GM19099 (cell line): Measurements from ENCODE around the gene BANP.

ENCODE experiments used
- POLR2A ChIP-seq: IDR thresholded peaks from 3 replicates; pipeline ENCODE4 v1.6.1; 2011; ENCODE audit warnings: low read depth; ENCODE audit not compliant: insufficient read length; ENCODE audit errors: extremely low read depth

The BANP gene

GRCh38 chr16:88060524-88061219, 109.4 kb downstream of the BANP start:
- no peak for TF ChIP-seq POLR2A

GRCh38 chr16:88061346-88062110, 110.3 kb downstream of the BANP start:
- TF ChIP-seq POLR2A, result no peak

DNA sequence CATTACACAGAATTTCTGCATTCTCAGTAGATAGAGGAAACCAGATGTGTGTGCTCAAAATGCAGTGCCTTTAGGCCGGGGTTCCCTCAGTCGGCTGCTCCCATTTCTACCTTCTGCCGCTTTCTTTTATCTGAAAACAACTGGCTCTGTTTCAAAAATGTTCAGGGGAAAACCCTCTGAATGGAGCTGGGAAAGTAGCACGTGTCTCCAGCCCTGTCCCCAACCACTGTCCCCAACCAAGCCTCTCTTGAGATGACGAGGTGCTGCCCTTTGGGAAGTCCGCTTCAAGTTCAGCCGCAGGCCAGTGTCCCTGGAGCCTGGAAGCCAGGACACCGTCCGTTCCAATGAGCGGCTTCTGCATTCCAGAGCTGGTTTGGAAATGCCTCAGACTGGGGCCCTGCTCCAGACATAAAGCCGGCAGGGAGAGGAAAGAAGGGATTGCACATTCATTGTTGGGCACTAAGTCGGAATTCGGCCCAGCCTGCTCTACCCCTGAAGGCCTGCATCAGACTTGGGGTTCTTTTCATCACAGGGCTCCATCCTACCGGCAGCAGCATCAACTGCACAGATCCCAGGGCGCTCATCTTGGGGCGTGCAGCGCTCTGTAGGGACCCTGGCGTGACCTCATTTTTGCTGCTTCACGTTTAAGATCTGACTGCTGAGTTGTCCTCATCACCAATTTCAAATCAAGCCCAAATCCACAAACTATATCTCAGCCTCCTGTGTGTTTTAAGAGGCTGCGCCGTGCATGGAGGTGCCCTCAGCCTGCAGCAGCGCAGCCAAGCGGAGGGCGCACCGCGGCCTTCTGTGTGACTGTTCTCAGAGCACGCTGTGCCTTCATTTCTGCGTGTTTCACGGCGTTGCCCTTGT, 111.3 kb downstream of the BANP start:
- no peak for TF ChIP-seq POLR2A

DNA sequence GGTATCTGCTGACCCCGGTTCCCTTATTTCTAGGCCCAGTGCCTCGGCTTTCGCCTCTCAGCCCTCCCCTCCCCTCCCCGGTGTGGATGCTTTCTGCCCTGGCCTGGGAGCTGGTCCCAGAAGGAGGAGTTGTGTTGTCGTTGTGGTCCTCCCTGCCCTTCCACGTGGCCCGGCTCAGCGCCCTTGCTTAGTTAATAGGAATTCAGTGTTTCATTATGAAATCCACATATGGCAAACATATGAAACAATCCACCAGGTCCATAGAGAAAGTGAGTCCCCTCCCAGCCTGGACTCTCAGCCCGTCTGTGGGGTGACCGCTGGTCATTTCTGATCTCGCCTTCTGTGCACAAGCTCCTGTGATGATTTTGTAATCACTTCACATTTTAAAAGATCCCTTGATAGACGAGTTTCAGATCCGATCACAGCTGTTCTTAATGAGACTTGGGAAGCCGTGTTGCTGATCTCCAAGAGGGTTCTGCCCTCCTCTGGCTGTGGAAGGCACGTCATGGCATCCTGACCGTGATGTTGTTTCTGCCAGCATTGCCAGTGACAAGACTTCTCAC, 112.1 kb downstream of the BANP start:
- TF ChIP-seq POLR2A, result no peak

DNA sequence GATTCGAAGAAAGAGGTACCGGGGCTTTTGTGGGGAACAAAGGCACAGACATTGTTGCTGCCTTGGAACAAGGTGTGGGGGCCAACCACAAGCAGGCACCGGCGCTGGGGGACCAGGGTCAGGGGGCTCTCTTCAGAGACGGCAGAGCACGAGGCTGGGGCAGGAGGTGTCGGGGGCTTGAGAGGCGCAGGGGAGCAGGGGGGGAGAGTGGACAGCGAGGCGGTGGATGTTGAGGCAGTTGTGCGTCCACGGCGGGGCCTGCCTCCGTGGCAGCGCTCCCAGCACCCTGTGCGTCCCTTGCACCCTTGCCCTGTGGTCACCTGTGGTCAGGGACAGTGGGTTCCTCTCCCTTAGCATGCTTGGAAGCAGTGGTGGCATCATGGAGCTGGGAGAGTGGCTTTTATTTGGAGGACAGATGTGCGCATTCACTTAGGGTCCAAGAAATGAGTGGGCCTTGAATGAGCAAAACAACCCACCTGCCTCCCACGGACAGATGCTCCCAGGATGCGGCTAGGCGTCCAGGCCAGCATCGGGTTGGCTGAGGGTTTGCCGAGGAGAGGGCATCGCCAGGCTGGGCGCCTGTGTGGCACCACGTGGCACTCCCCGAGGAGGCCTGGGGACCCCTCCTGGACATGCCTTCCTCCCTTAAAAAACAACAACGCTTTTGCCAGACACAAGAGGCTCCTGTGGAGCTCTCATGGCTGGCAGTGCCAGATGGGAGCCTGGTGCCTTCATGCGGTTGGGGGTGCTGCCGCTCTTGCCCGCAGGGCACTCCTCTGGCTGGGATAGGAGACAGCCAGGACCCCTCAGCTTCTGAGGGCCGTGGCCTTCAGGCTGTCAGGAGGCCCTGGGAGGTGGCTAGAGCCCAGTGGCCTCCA, 113.0 kb downstream of the BANP start:
- TF ChIP-seq POLR2A, result no peak

DNA sequence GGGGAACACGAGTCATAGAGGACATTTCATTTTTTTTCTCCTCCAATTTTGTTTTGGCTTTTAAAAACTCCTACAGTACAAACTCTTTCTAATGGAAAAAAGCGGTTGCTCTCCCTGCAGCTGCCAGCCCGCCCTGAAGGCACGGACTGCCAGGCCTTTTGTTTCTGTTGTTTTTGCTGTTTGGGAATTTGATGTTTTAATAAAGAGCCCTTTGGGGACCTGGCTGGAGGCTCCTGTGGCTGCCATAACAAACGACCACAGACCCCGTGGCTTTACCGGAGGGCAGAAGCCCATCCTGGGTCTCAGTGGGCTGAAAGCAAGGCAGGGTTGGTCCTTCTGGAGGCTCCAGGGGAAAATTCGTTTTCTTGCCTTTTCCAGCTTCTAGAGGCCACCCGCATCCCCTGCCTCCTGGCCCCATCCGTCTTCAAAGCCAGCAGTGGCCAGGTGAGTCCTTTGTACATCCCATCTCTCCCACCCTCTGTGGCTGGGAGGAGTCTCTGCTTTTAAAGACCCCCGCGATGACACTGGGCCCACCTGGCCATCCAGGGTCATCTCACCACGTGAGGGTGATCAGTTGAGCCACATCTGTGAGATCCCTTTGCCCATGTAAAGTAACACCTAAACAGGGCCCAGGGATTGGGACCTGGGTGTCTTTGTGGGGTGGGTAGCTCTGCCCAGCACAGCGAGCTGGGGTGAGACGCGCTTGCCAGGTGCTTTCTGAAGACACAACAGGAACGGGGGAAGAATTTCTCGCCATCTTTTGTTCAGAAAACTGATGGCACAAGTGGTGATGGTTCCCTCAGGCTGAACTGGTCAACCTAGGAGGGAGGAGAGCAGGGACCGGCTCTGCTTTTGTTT, 113.9 kb downstream of the BANP start:
- no peak for TF ChIP-seq POLR2A

GRCh38 chr16:88065747-88066142, 114.5 kb downstream of the BANP start:
- no peak for TF ChIP-seq POLR2A

DNA sequence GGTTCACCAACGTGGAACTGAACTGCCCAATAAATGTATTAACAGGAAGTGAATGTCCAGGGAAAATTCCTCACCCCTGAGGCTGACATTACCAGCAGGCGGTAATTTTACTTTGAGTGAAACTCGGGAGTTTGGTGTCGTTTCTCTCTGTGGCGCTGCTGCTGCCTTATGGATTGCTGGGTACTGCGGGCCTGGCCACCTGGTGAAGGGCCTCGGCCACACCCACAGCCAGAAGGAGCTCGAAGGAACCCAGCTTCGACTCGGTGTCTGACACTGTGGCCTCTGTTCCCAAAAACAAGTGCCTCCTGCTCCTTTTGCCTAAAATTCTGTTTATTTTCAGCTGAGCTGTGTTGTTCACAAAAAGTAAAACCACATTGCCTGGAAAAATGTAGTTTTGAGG, 115.0 kb downstream of the BANP start:
- TF ChIP-seq POLR2A, result no peak

DNA sequence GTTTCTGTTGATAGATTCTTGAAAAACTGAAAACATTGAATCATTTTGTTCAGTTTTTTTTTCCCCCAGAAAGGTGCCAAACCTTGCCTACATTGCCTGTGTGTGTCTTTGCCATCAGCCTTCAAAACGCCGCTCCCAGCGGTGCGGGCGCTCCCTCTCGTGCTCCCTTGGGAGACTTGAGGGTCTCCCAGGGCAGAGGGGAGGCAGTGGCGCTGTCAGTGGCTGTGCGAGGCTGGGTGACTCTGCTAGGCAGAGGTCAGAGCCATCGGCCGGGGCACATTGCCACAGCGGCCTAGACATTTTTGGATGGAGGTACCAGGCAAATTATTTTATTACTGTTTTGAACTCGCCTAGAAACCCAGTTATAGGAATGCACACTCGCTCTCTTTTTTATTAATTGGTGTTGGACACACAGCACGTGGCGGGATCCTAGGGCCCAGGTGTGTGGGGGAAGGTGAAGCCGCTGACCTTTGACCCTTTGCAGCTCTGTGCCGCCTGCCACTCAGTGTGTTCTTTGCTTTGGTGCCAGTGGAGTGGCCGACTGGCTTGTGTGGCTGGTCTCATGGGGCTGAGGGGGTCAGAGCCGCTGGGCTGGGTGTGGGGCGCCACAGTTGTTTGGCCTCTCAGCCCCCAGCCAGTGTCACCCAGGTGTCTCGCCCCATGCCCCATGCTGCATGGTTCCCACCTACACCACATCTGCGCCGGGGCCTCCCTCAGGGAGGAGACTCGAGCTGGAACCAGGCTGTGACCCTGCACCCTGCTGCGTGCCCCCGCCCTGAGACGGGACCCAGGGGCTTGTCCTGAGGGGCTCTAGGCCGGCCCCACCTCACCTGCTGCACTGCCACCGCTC, 115.7 kb downstream of the BANP start:
- no peak for TF ChIP-seq POLR2A

DNA sequence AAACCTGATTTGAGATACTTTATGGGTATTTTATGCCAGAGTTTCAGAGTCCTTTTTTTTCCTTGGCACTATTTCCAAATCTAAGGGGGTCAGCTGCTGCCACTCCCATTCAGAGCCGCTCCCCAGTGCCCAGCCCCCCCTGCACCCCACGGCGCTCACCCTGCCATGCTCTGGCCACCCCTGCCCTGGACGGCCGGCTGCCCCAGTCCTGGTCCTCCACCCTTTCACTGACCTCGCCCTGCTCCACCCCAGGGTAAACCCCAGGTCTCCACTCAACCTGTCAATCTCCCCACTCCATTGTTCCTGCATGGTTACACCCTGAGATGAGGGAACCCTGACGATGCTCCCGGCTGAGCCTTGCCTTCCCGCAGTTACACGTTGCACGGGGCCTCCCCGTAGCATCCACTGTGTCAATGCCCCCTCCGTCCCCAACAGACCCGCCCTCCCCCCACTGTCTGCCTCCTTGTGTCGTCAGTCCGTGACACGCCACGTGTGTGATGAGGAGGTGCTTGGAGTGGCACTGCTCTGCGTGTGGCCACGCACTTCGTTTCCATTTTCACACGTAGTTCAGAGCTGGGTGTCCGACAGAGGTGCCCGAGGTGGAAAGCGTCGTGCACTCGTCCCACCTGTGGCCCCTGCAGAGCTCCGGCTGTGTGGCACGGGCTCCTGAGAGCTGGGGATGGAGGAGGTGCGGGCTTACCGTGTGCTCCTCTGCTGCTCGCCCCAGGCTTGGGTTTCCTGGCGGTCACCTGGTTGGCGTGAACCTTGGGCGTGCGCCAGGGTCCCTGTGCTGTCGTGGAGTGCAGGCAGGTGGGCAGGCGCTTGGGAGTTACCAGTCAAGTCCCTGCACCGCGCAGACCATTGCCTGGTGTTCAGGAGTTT, 116.5 kb downstream of the BANP start:
- TF ChIP-seq POLR2A, result no peak
